GM18499 (cell line): ENCODE measurements around the gene SLC9A3.

Source experiments
- ATAC-seq: cut with Tn5 transposase; IDR thresholded peaks from one replicate; pipeline ENCODE4 v1.9.1; 2021; ENCODE audit warnings: moderate number of reproducible peaks; ENCODE audit not compliant: insufficient read depth, unreplicated experiment

Gene SLC9A3

DNA sequence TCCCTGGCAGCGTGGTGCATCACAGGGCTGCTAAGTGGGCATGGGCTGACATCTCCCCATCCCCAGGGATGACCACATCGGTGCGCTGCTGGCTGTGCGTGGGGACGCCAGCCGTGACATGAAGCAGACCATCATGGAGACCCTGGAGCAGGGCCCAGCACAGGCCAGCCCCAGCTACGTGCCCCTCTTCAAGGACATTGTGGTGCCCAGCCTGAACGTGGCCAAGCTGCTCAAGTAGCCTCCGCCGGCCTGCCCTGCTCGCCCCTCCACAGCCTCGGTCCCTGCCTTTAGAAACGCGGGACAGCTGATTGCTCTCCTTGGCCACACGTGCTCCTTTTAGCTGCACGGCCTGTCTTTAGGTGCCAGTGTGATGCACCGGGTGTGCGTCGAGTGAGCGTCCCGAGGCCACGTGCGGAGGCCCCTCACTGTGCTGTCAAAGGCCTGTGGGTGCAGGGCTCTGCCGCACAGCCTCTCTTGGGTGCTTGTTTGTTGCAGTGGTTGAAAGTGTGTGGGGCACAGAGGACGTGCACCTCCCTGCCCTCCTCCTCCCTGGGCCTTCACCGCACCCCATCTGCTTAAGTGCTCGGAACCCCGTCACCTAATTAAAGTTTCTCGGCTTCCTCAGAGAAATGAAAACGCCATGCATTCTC, 57.5 kb downstream of the SLC9A3 start:
- ATAC-seq, result no peak

DNA sequence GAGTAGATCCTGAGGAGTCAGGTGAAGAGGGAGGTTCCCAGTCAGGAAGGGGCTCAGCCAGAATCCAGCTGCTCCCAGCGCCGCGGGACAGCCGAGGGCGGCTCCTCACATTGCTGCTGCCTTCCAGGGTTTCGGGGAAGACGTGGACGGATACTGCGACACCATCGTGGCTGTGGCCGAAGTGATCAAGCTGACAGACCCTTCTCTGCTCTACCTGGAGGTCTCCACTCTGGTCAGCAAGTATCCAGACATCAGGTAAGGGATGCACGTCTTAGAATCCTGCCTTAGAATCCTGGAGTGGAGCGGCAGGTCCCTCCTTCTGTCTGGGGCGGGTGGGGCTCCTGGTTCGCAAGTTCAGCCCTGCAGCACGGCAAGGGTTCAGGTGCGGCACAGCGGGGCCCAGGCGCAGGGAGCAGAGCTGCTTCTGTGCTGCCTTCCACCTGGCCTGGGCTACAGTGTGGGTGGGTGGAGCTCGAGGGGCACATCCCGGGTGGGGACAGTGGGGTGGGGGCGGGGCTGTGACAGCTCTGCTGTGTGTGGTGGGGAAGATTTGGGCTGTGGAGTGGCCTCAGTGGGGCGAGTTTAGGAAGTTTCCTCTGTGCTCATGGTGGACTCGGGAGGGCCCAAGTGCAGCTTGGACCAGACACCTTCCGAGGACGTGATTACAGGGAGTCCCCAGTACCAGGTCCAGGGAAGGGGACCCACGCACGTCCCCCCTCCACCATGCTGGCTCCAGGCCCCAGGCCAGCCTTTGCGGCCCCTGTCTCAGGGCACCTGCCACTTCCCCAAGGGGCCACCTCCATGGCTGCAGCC, 58.5 kb downstream of the SLC9A3 start:
- no peak for ATAC-seq

- no peak for ATAC-seq
Observed at GRCh38 chr5:464843-465590, 59.2 kb downstream of the SLC9A3 start.

DNA sequence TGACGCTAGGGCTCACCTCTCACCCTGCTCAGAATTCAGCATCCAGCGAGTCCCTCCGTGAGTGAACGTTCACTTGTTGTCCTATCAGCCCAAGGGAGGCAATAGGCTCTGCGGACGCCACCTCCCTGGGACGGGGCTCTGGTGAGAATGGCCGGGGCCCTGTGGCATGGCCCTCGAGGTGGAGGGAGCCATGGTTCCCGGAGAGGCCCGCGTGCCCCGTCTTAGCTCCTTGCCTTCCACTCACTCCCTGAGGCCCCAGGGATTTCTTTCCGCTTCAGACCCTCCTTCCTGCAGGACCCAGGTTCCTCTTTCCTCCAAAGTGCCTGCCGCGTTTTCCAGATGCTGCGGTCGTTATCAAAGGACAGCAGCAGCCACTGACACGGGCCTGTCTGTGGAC, 59.8 kb downstream of the SLC9A3 start:
- ATAC-seq, result no peak

- ATAC-seq, result no peak
Observed at GRCh38 chr5:463952-464351, 60.3 kb downstream of the SLC9A3 start.

- no peak for ATAC-seq
Observed at GRCh38 chr5:463301-463700, 60.9 kb downstream of the SLC9A3 start.

- no peak for ATAC-seq
Observed at GRCh38 chr5:462051-462481, 62.2 kb downstream of the SLC9A3 start.

DNA sequence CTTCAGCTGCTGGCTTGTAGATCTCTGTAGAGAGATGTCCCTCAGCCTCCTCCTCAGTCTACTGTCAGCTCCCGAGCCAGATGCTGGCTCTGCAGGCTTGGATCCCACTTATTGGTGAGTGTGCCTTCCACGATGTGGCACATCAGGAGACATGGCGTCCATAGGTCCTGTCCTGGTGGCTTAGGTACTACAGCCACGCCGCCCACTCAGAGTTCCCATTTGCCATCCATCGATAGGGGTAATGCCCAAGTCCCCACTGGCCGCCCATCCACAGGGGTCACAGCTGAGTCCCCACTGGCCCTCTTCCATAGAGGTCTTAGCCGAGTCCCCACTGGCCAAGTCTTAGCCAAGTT, 64.0 kb downstream of the SLC9A3 start:
- no peak for ATAC-seq

- no peak for ATAC-seq
Observed at GRCh38 chr5:459562-460272, 64.5 kb downstream of the SLC9A3 start.

DNA sequence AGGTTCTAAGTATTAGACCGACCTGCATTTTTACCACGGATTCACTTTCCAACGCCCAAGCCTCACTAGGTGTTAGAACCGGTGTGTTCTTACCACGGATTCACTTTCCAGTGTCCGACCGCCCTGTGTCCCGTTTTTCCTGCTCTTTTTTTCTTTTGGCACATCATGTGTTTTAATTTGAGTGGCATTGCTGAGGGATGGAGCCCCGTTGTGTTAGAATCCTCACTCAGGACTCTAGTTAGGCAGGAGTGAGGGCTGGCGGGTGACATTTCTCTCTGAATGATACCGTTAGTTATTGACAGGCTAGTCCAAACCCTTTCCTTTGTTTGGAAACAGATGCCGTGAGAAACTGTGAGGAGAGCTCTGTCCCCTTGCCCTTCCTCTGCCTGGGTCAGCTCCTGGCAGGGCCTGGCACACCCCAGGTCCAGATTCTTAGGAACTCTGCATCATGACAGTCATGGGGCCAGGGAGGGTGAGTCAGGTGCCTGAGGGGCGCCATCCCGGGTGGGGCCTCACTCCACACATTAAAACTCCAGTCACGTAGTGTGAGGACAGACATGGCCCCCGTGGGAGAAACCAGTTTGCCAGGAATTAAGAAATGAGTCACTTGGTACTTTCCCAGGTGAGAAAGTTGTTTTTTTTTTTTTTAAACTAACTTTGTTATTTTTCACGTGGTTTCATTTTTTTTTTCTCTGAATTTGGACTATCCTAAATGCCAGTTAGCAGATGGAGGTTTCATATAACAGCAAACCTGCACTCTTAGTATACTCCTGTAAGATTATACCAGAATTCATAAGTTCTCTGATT, 65.5 kb downstream of the SLC9A3 start:
- no peak for ATAC-seq

DNA sequence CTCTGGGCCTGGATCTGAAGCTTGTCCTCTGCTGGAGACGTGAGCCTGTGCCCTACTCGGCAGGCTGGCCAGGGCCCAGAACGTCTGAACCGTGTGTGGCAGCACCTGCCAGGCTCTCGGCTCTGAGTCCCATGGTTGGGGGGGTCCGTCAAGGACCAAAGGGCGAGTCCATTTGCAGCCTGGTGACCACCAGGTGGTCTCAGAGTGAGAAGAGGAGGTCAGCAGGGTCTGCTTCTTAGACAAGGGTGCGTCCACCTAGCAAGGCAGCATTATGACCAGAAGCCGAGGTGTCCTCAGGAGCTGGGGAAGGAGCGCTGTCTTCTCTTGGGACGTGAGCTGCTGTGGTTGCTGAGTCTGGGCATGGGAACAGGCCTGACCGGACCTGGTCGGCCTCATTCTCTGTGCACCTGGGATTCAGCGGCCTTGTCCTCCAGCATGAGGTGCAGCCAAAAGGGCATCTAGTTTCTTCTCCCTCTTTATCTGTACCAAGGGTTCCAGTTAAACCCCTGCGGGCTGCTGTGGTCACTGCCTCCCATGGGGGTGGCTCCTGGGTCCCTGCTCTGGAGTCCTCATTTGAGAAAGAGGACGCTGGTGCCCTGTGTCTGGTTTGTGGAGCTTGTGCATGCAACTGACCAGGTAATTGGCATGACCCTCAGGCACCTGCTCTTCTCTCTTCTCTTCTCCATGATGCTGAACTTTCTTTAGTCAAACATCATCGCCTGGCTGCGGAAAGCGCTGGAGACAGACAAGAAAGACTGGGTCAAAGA, 66.9 kb downstream of the SLC9A3 start:
- no peak for ATAC-seq

GRCh38 chr5:456351-457194, 67.7 kb downstream of the SLC9A3 start:
- no peak for ATAC-seq

GRCh38 chr5:455806-456205, 68.4 kb downstream of the SLC9A3 start:
- no peak for ATAC-seq

DNA sequence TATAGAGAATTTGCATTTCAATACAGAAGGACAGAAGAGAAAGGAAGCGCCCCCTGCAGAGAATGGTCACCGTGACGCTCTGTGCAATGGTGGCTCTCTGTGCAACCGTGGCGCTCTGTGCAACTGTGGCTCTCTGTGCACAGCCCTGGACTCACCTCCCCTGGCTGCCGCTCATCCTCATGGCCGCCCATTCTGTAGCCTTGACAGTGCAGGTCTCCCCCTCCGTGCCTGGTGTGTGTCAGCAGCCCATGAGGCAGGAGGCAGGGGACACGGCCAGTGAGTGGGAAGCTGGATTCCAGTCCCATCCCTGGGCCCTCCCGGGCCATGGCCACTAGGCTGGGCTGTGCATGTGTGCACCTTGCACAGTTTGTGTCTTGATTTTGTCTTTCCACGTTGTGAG, 69.3 kb downstream of the SLC9A3 start:
- no peak for ATAC-seq

- ATAC-seq, result no peak
Observed at GRCh38 chr5:453725-454481, 70.3 kb downstream of the SLC9A3 start.

DNA sequence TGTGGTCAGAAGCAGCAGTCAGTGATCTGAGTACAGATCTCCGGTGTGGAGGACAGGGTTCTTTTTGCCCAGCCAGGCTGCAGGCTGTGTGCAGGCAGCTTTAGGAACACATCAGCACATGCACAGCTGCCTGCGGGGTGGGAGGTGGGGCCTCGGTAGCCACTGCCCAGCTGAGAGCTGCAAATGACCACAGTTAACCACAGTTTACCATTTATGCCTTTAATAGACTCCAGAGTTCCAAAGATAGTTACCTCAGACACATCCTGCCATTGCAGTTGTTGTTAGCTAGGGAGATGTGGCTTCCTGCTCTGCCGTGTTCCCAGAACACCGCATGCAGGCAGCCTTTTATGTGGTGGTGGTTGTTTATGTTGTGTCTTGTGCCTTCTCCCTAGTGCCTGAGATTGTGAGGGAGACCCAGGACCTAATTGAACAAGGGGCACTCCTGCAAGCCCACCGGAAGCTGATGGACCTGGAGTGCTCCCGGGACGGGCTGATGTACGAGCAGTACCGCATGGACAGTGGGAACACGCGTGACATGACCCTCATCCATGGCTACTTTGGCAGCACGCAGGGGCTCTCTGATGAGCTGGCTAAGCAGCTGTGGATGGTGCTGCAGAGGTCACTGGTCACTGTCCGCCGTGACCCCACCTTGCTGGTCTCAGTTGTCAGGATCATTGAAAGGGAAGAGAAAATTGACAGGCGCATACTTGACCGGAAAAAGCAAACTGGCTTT, 71.1 kb downstream of the SLC9A3 start:
- ATAC-seq, result no peak
